GM23338 (cell line): ENCODE results near the gene MYO1D. TPM values are rescaled to one million over a fixed set of nuclear protein-coding genes. Genes with fewer than 3 reads are reported as not detected.

Source experiments
- ATAC-seq: fragments of 200-7000 bp; cut with Tn5 transposase; 3 replicates; pipeline ENCODE4 v1.9.1; 2020
- DNase-seq: peaks from one replicate; pipeline ENCODE4 v3.0.0-alpha.2; 2015; ENCODE audit warnings: low spot score
- H2AFZ ChIP-seq: fragments of 200-600 bp; sonication (generic); 2 replicates; pipeline ENCODE4 v1.8.0; 2016; ENCODE audit warnings: antibody characterized with exemption, mild to moderate bottlenecking, moderate library complexity
- H3F3A ChIP-seq: fragments of 200-600 bp; sonication (generic); replicated peaks from 2 replicates; pipeline ENCODE4 v1.8.0; 2017; ENCODE audit warnings: antibody characterized with exemption, mixed run types, low read depth
- H3K27ac ChIP-seq: fragments of 200-600 bp; sonication (generic); 2 replicates; pipeline ENCODE4 v1.6.1; 2016; ENCODE audit warnings: low read depth
- H3K27me3 ChIP-seq: fragments of 200-600 bp; sonication (generic); 2 replicates; pipeline ENCODE4 v1.8.0; 2016; ENCODE audit warnings: mild to moderate bottlenecking, mixed run types, moderate library complexity; ENCODE audit not compliant: insufficient read depth
- H3K36me3 ChIP-seq: fragments of 200-600 bp; sonication (generic); 2 replicates; pipeline ENCODE4 v1.8.0; 2016; ENCODE audit warnings: mild to moderate bottlenecking; ENCODE audit not compliant: insufficient read depth
- H3K4me1 ChIP-seq: fragments of 200-600 bp; sonication (generic); 2 replicates; pipeline ENCODE4 v1.8.0; 2016; ENCODE audit warnings: mild to moderate bottlenecking, moderate library complexity; ENCODE audit not compliant: insufficient read depth
- H3K4me2 ChIP-seq: fragments of 200-600 bp; sonication (generic); 2 replicates; pipeline ENCODE4 v1.7.1; 2017; ENCODE audit warnings: mixed run types
- H3K4me3 ChIP-seq: fragments of 200-600 bp; sonication (generic); 2 replicates; pipeline ENCODE4 v1.6.1; 2016; ENCODE audit warnings: mixed run types
- H3K79me2 ChIP-seq: fragments of 200-600 bp; sonication (generic); replicated peaks from 2 replicates; pipeline ENCODE4 v1.8.0; 2017; ENCODE audit warnings: mild to moderate bottlenecking; ENCODE audit not compliant: insufficient read depth
- H3K9me2 ChIP-seq: fragments of 200-600 bp; sonication (generic); 2 replicates; pipeline ENCODE4 v1.8.0; 2017; ENCODE audit not compliant: insufficient read depth
- H4K20me1 ChIP-seq: fragments of 200-600 bp; sonication (generic); replicated peaks from 2 replicates; pipeline ENCODE4 v1.8.0; 2017; ENCODE audit warnings: mild to moderate bottlenecking; ENCODE audit not compliant: insufficient read depth
- H3K27ac Mint-ChIP-seq: 2 replicates; pipeline ENCODE4 v1.8.0; 2020; ENCODE audit warnings: inconsistent platforms, mild to moderate bottlenecking, moderate library complexity, mixed read lengths
- H3K27me3 Mint-ChIP-seq: 3 replicates; pipeline ENCODE4 v1.8.0; 2022; ENCODE audit warnings: low read depth, mild to moderate bottlenecking, moderate library complexity, mixed read lengths, inconsistent platforms; ENCODE audit not compliant: insufficient read depth, poor library complexity
- H3K36me3 Mint-ChIP-seq: 3 replicates; pipeline ENCODE4 v1.8.0; 2021; ENCODE audit warnings: low read depth, mild to moderate bottlenecking, inconsistent platforms, moderate library complexity, mixed read lengths
- H3K4me1 Mint-ChIP-seq: 3 replicates; pipeline ENCODE4 v1.8.0; 2020; ENCODE audit warnings: mild to moderate bottlenecking, inconsistent platforms, mixed read lengths
- H3K4me3 Mint-ChIP-seq: 3 replicates; pipeline ENCODE4 v1.8.0; 2021; ENCODE audit warnings: moderate library complexity, mild to moderate bottlenecking, inconsistent platforms, mixed read lengths
- H3K9me3 Mint-ChIP-seq: 3 replicates; pipeline ENCODE4 v1.8.0; 2020; ENCODE audit warnings: moderate library complexity, mild to moderate bottlenecking, inconsistent platforms, mixed read lengths
- CREB1 ChIP-seq: fragments of 250-450 bp; sonication (Bioruptor Pico); IDR thresholded peaks from 2 replicates; pipeline ENCODE4 v1.5.0; 2020; ENCODE audit warnings: low read depth, mild to moderate bottlenecking, moderate library complexity
- EZH2 ChIP-seq: fragments of 200-600 bp; sonication (generic); IDR thresholded peaks from one replicate; pipeline ENCODE4 v1.8.0; 2017; ENCODE audit warnings: antibody characterized with exemption, mild to moderate bottlenecking, low read depth; ENCODE audit not compliant: unreplicated experiment
- JUNB ChIP-seq: IDR thresholded peaks from one replicate; pipeline ENCODE4 v1.6.1; 2016; ENCODE audit warnings: antibody characterized with exemption; ENCODE audit not compliant: unreplicated experiment
- STAT1 ChIP-seq: IDR thresholded peaks from one replicate; pipeline ENCODE4 v1.6.1; 2016; ENCODE audit warnings: antibody characterized with exemption; ENCODE audit not compliant: unreplicated experiment
- ZNF114 ChIP-seq: fragments of 250-450 bp; sonication (Bioruptor Pico); IDR thresholded peaks from 2 replicates; pipeline ENCODE4 v1.5.0; 2020; ENCODE audit warnings: mild to moderate bottlenecking, moderate library complexity
- ZNF331 ChIP-seq: fragments of 250-450 bp; sonication (Bioruptor Pico); IDR thresholded peaks from 2 replicates; pipeline ENCODE4 v1.5.0; 2020; ENCODE audit warnings: low read depth, mild to moderate bottlenecking, moderate library complexity
- ZNF462 ChIP-seq: fragments of 250-450 bp; sonication (Bioruptor Pico); IDR thresholded peaks from 2 replicates; pipeline ENCODE4 v1.5.0; 2020; ENCODE audit warnings: mild to moderate bottlenecking, moderate library complexity
- polyA plus RNA-seq: library from polyadenylated mRNA; unstranded; fragments of >200 nt; fragmentation: Nextera tagmentation; extraction: Ambion mirVana; gene quantifications from 2 replicates; pipeline ENCODE4 v1.2.1, GENCODE V29; 2016
- total RNA-seq: library from RNA; depleted of rRNA; stranded (reverse); fragments of >200 nt; shearing (Covaris generic); gene quantifications from 2 replicates; pipeline ENCODE4 v1.2.3, GENCODE V29; 2014
- TF ChIP-seq, protein P1 (sequence below): IDR thresholded peaks from 2 replicates; pipeline ENCODE4 v1.6.1; 2016; ENCODE audit warnings: antibody characterized with exemption
- TF ChIP-seq, protein P2 (sequence below): IDR thresholded peaks from one replicate; pipeline ENCODE4 v1.6.1; 2018; ENCODE audit warnings: antibody characterized with exemption; ENCODE audit not compliant: unreplicated experiment

Gene MYO1D
- total and polyA plus RNA-seq, 2 experiments from 2014 or later: 8.6 to 28.6 TPM

- Mint-ChIP-seq H3K27ac (no peak overlapping the region), H3K9me3 (no peaks in the 10 kb centered on the region; the same call in 2 of the 3 replicates), H3K36me3 (no peaks in the 10 kb centered on the region), H3K4me3 (no peak overlapping the region), H3K4me1 (peaks cover 12% of the 10 kb centered on the region), H3K27me3 (peaks cover 7% of the 10 kb centered on the region)
- TF ChIP-seq ZNF331 (CRISPR knock-in tag) (no peak), CREB1 (no peak), STAT1 (no peak), JUNB (no peak), ZNF114 (no peak), EZH2 (no peak), ZNF462 (CRISPR knock-in tag) (no peak)
- TF ChIP-seq, protein P1, sequence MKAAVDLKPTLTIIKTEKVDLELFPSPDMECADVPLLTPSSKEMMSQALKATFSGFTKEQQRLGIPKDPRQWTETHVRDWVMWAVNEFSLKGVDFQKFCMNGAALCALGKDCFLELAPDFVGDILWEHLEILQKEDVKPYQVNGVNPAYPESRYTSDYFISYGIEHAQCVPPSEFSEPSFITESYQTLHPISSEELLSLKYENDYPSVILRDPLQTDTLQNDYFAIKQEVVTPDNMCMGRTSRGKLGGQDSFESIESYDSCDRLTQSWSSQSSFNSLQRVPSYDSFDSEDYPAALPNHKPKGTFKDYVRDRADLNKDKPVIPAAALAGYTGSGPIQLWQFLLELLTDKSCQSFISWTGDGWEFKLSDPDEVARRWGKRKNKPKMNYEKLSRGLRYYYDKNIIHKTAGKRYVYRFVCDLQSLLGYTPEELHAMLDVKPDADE: no peak
- TF ChIP-seq, protein P2, sequence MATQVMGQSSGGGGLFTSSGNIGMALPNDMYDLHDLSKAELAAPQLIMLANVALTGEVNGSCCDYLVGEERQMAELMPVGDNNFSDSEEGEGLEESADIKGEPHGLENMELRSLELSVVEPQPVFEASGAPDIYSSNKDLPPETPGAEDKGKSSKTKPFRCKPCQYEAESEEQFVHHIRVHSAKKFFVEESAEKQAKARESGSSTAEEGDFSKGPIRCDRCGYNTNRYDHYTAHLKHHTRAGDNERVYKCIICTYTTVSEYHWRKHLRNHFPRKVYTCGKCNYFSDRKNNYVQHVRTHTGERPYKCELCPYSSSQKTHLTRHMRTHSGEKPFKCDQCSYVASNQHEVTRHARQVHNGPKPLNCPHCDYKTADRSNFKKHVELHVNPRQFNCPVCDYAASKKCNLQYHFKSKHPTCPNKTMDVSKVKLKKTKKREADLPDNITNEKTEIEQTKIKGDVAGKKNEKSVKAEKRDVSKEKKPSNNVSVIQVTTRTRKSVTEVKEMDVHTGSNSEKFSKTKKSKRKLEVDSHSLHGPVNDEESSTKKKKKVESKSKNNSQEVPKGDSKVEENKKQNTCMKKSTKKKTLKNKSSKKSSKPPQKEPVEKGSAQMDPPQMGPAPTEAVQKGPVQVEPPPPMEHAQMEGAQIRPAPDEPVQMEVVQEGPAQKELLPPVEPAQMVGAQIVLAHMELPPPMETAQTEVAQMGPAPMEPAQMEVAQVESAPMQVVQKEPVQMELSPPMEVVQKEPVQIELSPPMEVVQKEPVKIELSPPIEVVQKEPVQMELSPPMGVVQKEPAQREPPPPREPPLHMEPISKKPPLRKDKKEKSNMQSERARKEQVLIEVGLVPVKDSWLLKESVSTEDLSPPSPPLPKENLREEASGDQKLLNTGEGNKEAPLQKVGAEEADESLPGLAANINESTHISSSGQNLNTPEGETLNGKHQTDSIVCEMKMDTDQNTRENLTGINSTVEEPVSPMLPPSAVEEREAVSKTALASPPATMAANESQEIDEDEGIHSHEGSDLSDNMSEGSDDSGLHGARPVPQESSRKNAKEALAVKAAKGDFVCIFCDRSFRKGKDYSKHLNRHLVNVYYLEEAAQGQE: no peak
- Histone ChIP-seq H4K20me1 (no peaks in the 10 kb centered on the region), H3K79me2 (no peaks in the 10 kb centered on the region), H3K9me2 (no peaks in the 10 kb centered on the region), H3K4me3 (no peak overlapping the region), H3F3A (no peaks in the 10 kb centered on the region), H2AFZ (no peak overlapping the region), H3K4me2 (no peak overlapping the region), H3K4me1 (no peaks in the 10 kb centered on the region), H3K27ac (no peak overlapping the region), H3K27me3 (no peaks in the 10 kb centered on the region), H3K36me3 (no peaks in the 10 kb centered on the region)
- ATAC-seq: no peak
- no peak for DNase-seq
These were observed 368.0 kb downstream of the MYO1D start for GRCh38 chr17:32508926-32509325.
